GM12891 (cell line): ENCODE measurements around the gene ASCL5.

Experiments
- DNase-seq: peaks from one replicate; pipeline ENCODE4 v3.0.0; 2011; ENCODE audit warnings: low spot score; ENCODE audit not compliant: insufficient read length
- FAIRE-seq: peaks from 2 replicates; lab custom pipeline; 2011; peaks lifted over from hg19 to GRCh38; lab: Jason Lieb, UNC
- PAX5 ChIP-seq: IDR thresholded peaks from 2 replicates; pipeline ENCODE4 v1.6.1; 2011; ENCODE audit warnings: low read length, moderate library complexity, mild to moderate bottlenecking; ENCODE audit not compliant: insufficient read depth, severe bottlenecking
- POLR2A ChIP-seq: IDR thresholded peaks from 2 replicates; pipeline ENCODE4 v1.6.1; 2011; ENCODE audit warnings: low read depth, low read length, control low read depth
- POLR2AphosphoS5 ChIP-seq: IDR thresholded peaks from 2 replicates; pipeline ENCODE4 v1.6.1; 2011; ENCODE audit warnings: low read depth, low read length, control low read depth
- POU2F2 ChIP-seq: IDR thresholded peaks from 2 replicates; pipeline ENCODE4 v1.6.1; 2011; ENCODE audit warnings: low read depth, mild to moderate bottlenecking, control low read depth, low read length, moderate library complexity
- SPI1 ChIP-seq: IDR thresholded peaks from 2 replicates; pipeline ENCODE4 v1.6.1; 2011; ENCODE audit warnings: low read depth, low read length, control low read depth
- TAF1 ChIP-seq: IDR thresholded peaks from 2 replicates; pipeline ENCODE4 v1.6.1; 2011; ENCODE audit warnings: low read depth, low read length, control low read depth

ASCL5 gene

DNA sequence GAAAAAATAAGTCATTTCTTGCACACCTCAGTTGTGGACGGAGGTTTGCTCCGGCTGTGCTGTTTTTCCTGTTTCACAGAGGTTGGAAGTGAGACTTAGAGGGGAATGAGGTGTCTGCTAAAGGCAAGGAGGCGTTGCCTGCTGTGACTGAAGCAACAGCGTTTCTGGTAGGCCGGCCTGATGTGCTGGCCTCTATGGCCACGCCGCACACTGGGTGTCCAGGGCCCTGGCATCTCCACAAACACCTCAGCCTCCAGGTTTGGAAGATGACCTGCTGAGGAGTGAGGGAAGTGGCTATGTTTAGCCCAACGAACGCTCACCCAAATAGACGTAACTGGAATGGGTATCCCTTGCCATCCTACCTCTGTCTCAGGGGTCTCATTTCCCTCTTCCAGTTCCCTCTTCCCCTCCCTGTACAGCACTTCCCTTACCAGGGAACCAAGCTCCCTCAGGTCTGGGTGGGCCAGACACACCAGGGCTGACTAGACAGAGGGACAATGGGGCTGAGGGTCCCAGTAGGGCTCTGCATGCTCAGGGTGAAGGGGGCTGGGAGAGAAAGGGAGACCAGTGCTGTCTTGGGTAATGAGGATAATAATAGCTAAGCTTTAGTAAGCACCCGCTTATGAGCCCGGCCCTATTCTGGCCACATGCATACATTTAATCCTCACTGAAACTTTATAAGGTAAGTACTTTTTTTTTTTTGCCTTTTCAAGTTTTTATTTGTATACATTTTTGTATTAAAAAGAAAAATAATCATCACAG lies 26.6 kb downstream of the ASCL5 start:
- no peak for TF ChIP-seq SPI1
- no peak for TF ChIP-seq POLR2AphosphoS5
- TF ChIP-seq PAX5: no peak
- TF ChIP-seq TAF1: no peak
- TF ChIP-seq POLR2A: no peak
- no peak for TF ChIP-seq POU2F2
- no peak for DNase-seq
- FAIRE-seq: no peak

DNA sequence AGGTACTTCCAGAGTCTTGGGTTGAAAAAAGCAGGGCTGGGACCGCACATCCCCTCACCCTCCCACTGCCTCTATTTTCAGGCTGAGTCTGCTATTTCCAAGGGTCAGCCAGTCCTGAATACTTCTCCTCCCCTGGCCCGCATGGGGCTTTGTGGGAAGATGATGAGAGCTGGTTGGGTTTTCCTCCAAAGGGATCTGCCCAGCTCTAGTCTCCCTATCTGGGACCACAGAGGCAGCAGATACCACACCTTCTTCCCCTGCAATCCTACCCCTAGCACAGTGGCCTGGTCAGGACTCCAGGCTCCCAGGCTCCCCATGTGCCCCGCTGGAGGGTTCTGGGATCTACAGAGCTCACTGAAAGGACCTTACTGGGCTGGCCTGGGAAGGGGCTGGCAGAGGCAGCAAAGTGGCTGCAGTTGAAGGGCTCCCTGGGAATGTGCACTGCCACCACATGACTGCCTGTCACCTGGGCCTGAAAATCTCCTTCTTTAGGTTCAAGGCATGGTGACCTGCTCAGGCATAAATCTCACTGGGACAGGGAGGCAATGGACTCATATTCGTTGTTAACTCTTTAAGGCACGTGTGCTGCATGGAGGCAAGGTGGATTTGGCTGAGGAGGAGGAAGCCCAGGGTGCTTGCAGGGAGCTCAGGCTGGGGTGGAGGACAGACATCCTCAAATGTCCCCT lies 27.8 kb downstream of the ASCL5 start:
- FAIRE-seq: no peak
- no peak for DNase-seq
- TF ChIP-seq PAX5: no peak
- no peak for TF ChIP-seq POLR2A
- TF ChIP-seq TAF1: no peak
- no peak for TF ChIP-seq POLR2AphosphoS5
- no peak for TF ChIP-seq SPI1
- no peak for TF ChIP-seq POU2F2

DNA sequence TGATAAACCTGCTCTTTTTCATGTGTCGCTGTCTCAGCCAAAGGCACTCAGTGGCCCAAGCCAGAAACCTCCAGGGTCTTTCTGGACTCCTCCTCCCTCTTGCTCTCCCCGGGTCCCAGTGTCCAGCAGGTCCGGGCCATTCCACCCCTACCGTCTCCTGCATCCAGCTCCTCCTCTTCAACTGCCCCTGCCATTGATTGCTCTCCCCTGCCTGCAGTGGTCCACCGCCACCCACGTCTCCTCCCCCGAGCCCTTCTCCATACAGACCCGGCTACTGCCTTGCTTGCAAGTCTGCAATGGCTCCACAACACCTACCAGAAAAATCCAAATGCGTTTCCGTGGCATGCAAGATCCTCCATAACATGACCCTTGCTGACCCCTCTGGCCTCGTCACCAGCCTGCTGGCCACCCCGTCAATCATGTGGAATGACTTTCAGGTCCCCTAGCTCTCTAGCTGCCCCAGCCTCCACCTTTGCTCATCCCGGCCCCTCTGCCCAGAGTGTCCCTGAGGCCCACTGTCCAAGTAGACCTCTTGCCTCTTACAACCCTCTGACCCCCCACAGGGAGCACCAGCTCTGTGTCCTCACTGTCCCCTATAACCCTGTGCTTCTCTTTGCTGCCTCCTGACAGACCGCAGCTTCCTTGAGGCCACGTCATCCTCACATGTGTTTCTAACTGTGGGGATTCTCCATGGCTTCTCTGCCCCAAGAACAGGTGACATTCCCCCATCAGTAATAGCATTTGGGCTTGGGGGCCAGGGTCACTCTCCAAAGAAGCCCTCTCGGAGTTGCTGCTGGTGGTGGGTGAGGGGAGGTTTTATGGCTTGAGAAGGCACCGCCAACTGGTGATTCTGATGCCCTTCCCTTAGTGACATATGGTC lies 29.8 kb downstream of the ASCL5 start:
- TF ChIP-seq POLR2A (no peak), SPI1 (no peak)
- FAIRE-seq: no peak
- no peak for DNase-seq

DNA sequence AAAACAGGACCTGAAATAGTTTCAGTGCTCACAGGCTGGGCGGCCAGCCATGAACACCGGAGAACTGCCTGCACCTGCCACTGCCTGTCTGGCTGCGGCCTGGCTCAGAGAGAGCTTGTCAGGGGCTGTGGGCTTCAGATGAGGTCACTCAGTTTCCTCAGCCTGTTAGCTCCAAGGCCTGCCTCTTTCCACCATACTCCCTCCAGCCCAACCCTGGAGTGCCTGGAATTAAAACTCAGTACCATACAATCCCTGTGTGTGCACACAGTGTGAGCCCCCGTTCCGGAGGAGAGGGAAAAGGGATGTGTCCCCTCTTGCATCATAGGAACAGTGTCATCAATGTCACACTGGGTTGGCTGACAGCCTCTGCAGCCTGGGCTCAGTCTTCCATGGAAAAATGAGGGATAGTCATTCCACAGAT lies 30.9 kb downstream of the ASCL5 start:
- TF ChIP-seq TAF1 (no peak), POLR2AphosphoS5 (no peak), POU2F2 (no peak), PAX5 (no peak)
- no peak for DNase-seq
- no peak for FAIRE-seq

DNA sequence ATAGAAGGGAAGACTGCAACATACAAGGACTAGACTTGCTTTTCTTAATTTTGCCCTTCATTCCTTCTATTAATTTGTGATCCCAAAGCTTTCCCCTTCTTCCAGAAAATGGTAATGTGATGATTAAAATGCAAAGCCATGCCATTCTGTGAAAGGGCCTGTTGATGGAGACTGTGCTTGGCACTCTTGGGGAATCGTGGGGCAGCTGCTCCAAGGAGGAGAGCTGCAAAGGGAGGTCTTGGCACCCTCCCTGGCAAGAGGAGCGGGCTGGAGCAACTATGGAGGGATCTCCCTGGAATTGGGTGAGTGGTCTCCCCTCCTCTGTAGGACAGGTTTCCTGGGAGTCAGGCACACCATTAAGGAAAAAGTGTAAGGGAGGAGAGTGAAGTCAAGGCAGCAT lies 31.4 kb downstream of the ASCL5 start:
- TF ChIP-seq POLR2A (no peak), TAF1 (no peak), POLR2AphosphoS5 (no peak), SPI1 (no peak), POU2F2 (no peak), PAX5 (no peak)
- DNase-seq (no peak), FAIRE-seq (no peak)

DNA sequence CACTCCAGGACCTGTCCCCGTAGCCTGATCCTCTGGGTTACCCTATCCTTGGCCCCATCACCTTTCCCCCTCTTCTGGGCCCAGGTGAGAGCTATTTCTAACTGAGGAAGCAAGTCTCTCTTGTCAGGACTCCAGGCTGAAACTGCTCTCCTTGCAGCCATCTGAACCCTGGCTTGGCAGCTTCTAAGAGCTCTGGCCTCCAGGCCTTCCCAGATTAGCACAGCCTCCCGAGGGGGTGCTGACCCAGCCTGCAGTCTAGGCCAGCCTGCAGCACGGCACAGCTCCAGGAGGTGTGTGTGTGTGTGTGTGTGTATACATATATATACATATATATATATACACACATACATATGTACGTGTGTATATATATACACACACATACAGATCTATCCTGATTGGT lies 32.2 kb downstream of the ASCL5 start:
- FAIRE-seq (no peak), DNase-seq (no peak)

DNA sequence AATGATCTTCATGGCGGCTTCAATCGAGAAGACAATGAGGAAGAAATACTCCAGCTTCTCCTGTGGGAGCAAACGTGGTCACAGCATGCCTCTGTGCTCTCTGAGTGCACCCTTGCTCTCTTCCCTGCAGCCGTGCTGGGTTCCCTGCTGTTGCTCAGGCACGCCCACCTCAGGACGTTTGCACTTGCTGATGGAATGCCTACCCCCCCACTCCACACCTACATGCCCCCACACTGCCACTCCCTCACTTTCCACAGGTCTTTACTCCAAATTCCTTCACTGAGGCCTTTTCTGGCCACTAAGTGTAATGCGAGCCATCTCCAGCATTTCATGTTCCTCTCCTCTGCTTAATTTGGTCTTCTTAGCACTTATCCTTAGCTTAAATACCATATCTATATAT lies 33.0 kb downstream of the ASCL5 start:
- TF ChIP-seq TAF1 (no peak), POU2F2 (no peak), POLR2A (no peak), POLR2AphosphoS5 (no peak), SPI1 (no peak), PAX5 (no peak)
- no peak for FAIRE-seq
- no peak for DNase-seq

More for the DNA sequence above, 32.2 kb downstream of the ASCL5 start:
- no peak for TF ChIP-seq POU2F2
- TF ChIP-seq PAX5: no peak
- no peak for TF ChIP-seq SPI1
- TF ChIP-seq POLR2AphosphoS5: no peak
- no peak for TF ChIP-seq TAF1
- TF ChIP-seq POLR2A: no peak

DNA sequence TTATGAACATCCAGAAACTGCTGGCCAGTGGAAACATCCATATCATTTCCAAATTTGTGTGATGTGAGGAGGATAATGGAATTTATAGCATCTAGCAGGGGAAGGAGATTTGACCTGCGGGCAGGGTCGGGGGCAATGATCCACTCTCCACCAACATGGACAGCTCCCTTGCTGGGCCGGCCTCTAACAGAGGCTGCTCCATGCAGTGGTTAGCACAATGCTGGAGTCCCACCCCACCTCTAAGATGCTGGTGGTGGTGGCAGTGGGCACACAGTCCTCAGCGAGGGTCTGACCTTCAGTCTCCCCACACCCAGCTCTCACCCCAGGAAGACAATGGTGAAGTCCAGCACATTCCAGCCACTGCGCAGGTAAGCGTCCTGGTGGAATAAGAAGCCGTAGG lies 33.4 kb downstream of the ASCL5 start:
- TF ChIP-seq TAF1 (no peak), POLR2A (no peak), PAX5 (no peak), SPI1 (no peak), POU2F2 (no peak), POLR2AphosphoS5 (no peak)
- FAIRE-seq (no peak), DNase-seq (no peak)

DNA sequence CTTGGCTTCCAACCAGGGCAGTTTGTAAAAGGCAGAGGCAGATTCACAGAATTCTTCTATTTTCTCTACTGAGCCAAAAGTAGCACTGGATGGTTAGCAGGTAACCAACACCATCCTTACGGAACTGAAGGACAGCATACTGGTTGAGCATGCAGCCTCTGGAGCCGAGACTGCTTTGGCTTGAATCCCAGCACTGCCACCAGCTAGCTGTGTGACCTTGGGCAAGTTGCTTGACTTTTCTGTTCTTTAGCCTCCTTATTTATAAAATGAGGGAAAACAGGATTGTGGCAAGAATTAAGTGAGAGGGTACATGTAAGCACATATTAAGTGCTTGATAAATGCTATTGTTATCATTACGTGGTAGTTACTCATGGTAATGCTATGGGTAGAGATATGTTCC lies 34.2 kb downstream of the ASCL5 start:
- TF ChIP-seq POLR2AphosphoS5 (no peak), POU2F2 (no peak), TAF1 (no peak), PAX5 (no peak), POLR2A (no peak), SPI1 (no peak)
- FAIRE-seq (no peak), DNase-seq (no peak)
